G401 (cell line): ENCODE data around the gene DDX51. TPM values are rescaled to one million over a fixed set of nuclear protein-coding genes. Genes with fewer than 3 reads are reported as not detected.
"Not testable (repeated sequence)": the region's sequence is repeated elsewhere in the genome, so short reads cannot be mapped to it uniquely, and the experiment has no call there.

ENCODE experiments used
- DNase-seq: peaks from one replicate; pipeline ENCODE4 v3.0.0-alpha.2; 2015; ENCODE audit warnings: low spot score
- in situ Hi-C: cut with HindIII; loops from 2 replicates; pipeline ENCODE4 v1.10.0; 2016; ENCODE audit warnings: low sequenced_read_pairs, mixed read lengths
- total RNA-seq: library from RNA; depleted of rRNA; stranded (reverse); fragments of >200 nt; shearing (Covaris generic); gene quantifications from 2 replicates; pipeline ENCODE4 v1.2.3, GENCODE V29; 2014

Gene DDX51
- total RNA-seq, 1 experiment from 2014 or later = 28.9 TPM

DNA sequence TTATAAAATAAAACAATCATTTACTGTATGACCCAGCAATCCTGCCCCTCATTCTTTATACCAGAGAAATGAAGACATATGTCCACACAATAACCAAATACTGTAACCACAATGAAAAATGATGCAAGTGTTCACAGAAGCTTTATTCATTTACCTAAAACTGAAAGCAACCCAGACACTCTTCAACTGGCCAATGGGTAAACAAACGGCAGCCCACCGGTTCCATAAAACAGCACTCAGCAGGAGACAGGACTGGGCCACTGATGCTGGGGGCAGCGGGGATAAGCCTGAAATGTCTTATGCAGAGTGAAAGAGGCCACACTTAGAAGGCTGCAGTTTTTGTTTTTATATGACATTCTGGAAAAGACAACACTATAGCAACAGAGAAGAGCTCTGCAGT, 15.1 kb downstream of the DDX51 start:
- no peak for DNase-seq
- in situ Hi-C loops = no loop called here

DNA sequence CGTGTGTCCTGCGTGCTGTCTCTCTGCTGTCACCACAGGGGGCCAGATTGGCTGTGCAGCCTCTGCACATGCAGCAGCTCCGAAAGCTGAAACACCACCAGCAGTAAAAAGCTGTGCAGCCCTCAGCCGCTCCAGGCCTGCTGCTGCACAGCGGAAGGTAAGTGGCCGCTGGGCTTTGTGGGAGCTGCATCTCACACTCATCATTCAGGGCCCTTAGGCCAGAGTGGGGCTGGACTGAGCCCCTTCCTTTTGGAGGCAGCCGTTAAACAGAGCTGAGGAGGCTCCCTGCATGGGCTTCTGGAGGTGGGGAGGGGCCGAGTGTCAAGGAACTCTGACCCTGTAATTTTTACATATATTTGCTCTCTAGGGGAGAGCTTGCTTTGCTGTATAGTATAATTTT, 17.1 kb downstream of the DDX51 start:
- in situ Hi-C loops = no loop called here
- DNase-seq = no peak

DNA sequence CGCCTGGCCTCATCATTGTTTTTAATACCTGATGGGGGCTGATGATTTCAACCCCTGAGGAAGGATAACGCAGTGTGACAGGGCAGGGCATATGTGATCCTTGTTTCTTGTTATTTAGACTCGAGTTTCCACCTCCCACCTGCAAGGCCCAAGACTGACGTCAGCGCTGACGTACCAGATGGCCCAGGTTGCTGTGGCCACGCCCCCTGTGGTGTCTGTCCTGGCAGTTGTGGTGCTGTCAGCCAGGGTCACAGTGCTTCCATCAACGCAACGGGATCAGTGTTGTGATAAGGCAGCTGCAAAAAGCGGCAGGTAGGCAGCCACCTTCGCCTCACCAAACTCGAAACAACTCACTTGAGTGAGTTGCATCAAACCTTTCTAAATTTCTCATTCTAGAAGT, 18.4 kb downstream of the DDX51 start:
- no peak for DNase-seq
- in situ Hi-C loops = no loop called here

DNA sequence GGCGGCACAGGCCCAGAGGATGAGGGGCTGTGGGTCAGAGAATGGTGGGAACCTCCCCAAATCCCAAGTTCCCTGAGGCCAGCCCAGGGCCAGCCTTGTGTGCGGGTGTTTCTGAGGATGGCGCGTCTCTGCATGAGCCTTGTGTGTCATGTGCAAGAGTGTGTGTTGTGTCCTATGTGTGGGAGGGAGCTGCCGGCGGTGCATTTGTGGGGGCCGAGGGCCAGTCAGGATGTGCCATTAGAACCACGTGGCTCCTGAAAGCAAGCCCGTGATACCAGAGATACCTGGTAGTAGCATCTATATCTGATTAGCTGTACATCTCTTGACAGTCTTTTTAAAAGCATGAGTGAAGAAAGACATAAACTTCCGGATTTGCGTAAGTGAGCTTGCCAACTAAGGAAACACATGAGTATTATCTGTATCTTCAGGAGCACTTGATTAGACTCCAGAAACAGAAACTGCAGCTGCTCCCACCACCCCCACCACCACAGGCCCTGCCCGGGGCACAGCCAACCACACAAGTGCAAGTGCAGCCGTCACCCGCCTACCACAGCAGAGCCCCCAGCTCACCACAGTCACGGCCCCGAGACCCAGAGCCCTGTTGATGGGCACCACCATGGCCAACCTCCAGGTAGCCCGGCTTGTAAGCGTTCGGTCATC, 19.2 kb downstream of the DDX51 start:
- in situ Hi-C loops = no loop called here

DNA sequence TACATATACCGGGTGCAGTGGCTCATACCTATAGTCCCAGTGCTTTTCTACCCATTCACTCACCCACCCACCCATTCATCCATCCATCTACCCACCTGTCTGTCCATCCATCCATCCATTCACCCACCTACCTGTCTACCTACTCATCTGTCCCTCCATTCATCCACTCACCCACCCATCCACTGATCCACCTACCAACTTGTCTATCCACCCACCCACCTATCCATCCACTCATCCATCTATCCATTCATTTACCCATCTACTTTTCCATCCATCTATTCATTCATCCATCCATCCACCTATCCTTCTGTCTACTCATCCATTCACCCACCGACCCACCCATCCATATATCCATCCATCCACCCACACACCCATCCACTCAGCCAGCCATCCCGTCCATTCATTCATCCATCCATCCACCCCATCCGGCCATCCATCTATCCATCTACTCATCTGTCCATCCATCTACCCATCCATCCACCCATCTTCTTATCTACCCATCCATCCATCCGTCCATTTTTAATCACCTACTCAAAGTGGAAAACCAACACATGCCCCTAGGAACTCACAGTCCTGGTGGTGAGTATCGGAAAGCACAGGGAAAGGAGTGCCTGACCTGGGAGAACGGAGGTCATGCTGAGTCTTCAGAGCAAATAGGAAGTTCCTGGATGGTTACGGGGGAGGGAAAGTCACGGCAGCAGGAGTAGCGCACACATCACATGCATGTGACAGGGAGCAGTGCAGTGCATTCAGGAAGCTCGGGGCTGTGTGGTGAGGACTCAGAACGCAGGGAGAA, 20.0 kb downstream of the DDX51 start:
- in situ Hi-C loops = no loop called here
- DNase-seq = no peak

More for the DNA sequence above, 19.2 kb downstream of the DDX51 start:
- no peak for DNase-seq

DNA sequence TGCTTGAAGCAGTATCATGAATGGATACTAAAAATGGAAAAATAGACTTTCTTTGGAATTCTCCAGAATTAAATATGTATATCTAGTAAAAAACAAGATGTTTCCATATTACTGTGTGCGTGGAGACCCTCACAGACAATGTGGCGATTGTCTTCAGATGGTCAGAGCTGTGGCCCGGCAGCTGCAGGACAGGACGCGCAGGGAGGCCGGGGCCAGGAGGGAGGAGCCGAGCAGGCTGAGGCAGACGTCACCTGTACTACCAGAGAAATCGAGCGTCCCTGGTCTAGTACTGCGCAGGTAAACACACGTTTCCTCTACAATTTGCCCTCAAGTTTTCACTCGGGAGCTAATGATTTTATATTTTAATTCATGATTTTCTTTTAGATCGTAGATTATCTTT, 22.8 kb downstream of the DDX51 start:
- no peak for DNase-seq
- in situ Hi-C loops = no loop called here

DNA sequence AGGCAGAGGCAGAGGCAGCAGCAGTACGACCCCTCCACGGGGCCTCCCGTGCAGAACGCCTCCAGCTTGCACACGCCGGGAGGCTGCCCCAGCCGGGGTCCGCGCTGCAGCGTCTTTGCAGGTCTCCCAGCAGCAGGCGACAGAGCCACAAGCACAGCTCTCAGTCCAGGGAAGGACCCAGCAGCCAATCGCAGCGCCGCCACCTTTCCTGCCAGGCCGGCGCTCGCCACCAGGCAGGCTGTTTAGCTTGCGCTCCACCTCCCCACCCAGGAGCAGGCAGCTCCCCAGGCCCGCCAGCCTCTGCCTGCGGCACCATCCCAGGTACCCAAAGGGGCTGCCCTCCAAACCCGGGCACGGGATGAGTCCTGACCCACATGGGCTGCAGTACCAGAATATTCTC, 25.2 kb downstream of the DDX51 start:
- no peak for DNase-seq
- in situ Hi-C loops = no loop called here

DNA sequence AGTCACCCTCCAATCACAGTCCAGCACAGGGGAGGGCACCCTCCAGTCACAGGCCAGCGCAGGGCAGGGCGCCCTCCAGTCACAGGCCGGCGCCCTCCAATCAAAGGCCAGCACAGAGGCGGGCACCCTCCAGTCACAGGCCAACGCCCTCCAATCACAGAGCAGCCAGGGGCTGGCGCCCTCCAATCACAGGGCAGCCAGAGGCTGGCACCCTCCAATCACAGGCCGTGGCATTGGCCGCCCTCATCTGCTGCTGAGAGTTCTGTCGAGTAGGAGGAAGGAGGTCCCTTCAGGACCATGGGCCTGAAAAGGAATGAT, 26.6 kb downstream of the DDX51 start:
- in situ Hi-C loops = no loop called here
- no peak for DNase-seq

DNA sequence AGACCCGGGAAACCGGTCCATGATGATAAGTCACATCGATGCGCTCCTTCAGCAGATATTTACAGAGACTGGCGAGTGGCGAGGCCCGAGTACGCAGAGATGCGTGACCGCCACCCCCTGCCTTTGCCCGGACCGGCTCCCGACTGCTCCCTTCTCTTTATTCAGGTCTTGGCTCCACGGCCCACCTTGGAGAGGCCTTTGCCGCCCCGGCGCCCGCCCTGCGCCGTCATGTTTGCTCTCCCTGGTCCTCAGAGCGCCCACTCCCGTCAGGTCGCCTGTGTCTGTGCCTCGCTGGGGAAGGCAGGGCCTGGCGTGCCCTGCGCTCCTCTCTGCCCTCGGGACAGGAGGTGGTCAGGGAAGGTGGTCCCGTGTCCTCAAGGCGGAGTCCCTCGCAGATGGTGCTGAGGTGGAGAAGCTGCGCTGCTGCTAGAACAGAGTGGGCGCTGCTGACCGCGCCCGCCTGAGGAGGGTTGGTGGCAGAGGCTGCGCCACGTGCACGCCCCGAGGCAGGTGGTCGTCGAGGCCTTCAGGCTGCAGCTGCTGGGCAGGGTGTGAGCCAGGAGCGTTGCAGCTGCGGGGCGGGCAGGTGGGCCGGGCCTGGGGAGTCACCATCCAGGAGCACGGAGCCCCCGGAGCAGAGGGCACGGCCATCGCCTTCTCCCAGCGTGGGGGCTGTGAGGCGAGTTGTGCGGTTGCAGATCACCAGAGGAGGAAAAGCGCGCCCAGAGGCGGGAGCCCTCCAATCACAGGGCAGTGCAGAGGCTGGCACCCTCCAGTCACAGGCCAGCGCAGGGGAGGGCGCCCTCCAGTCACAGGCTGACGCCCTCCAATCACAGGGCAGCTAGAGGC, 27.2 kb downstream of the DDX51 start:
- no peak for DNase-seq
- in situ Hi-C loops = no loop called here

DNA sequence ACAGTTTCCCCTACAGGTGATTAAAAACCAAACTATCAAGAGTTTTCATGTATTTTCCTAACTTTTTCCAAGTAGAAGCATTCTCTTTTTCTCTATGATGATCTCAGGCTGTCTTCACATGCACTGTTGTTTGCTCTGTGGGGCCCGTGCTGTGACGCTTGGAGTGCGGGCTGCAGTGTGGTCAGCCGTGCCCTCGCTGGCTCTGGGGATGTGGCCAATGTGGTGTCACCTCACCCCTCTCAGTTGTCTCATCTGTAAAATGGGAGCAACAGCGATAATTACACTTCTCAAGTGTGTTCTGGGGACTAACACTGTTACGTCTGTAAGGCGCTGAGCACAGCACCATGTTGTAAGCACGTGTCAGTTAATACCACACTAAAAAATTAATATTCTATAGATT, 28.6 kb downstream of the DDX51 start:
- no peak for DNase-seq
- in situ Hi-C loops = no loop called here

DNA sequence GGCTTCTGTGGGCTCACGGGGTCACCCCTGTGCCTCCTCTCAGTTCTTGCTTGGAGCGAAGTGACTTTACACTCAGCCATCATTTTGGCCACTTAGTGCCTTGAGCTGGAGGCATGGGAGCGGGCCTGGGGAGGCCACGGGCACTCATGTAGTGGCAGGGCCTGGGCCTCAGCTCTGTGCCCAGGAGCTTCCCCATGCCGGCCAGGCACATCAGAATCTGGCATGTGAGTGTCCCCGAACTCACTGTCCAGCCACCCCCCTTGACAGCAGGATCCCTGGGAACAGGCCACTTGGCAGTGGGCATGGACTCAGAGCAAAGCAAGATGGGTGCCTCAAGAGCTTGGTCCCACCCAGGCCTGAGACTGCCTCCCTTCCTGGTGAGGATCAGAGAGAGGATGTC, 29.5 kb downstream of the DDX51 start:
- DNase-seq = no peak
- in situ Hi-C loops = no loop called here

DNA sequence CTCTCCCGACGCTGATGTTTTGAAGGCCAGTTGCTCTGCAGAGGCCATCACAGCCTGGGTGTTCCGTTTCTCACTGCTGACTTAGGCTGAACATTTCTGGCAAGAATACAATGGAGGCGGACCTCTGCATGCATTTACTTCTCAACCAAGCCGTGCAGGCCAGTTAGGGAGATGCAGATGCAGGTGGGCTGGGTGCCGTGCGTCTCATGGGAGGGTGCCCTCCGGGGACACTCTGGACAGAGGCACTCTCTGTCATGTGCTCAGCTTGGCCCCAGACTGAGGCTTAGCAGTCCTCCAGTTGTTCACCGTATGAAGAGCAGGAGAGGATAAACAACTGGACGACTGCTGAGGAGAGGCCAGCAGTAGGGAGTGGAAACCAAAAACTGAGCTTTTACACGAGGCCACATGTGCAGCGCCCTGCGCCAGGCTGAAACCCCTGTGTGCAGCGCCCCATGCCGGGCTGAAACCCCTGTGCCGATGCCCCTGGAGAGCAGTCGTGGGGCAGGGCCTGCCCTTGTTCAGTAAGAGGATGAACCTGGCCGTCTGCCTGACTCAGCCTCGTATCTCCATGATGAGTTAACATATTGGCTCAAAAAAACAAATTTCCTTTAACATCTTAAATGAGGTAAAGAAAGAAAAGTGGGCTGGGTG, 32.3 kb downstream of the DDX51 start:
- in situ Hi-C loops = no loop called here
- DNase-seq = no peak

DNA sequence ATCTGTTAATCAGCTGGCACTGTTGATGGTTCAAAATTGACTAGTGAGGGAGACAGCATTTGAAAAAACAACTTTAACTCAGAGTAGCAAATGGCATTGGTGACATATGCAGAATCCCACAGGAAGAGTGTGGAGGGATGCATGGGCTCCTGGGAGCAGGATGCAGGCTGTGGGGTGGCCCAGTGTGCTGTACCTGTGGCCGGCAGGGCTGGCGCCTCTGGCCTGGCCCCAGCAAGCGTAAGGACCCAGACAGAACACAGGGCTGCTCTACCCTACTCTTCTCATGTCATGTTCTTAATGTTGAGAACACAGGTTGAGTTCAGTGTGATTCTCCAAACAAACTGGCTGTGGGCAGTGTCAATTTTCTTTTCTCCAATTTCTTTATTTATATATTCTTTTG, 33.4 kb downstream of the DDX51 start:
- DNase-seq = no peak
- in situ Hi-C loops = no loop called here

DNA sequence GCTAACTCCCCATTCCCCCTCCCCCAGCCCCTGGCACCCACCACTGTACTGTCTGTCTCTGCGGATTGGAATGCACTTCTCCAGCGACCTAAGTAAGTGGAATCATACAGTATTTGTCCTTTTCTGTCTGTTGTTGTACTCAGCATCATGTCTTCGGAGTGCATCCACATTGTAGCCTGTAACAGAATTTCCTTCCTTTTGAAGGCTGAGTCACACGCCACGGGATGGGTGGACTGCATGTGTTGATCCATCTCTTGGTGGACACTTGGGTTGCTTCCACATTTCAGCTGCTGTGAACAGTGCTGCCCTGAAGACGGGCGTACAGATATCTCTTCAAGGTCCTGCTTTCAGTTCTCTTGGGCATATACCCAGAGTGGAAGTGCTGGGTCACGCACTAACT, 34.4 kb downstream of the DDX51 start:
- in situ Hi-C loops = no loop called here
- no peak for DNase-seq

DNA sequence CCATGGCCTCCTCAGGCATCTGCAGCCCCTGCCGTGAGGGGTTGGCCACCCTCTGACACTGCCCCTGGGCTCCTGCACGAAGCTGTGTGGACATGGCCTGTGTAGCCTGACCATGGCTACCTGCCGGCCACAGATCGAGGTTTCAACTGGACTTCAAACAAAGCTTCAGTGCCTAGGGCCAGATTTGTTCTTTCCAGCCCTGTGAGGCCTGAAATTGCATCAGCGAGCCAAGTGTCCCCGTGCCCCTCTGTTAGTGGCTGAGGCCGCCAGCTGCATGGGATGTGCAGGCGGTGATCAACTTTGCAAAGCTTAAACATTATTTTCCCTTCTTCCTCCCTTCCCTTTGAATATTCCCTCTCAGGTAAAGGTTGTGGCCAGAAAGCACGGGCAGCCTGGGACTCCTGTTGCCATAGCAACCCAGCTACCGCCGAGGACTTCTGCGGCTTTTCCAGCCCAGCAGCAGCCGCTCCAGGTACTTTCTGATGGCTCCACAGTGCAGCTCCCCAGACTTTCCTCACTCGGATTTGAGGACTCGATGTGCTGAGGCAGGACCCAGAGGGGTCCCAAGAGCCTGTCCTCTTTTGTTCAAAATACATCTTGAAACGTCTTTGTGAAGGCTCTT, 35.8 kb downstream of the DDX51 start:
- in situ Hi-C loops = no loop called here
- peak; percentile 68 for DNase-seq

DNA sequence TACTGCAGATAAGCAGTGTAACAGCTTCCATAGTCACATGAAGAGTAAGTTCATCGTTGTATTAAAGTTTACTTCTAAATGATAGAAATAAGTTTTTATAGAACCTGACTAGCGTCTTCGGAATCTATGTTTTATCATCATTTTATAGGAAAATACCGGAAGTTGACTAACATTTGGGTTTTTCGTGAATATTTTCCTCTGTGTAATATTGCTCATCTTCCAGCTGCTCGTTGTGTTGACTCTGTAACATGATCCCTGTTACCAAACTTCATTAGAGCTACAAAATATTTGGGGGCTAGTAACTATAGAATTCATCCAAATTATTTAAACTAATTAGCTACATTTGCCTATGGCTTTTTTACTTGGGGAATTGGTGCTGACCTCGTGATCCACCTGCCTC, 37.2 kb downstream of the DDX51 start:
- in situ Hi-C loops = no loop called here
- DNase-seq = no peak

DNA sequence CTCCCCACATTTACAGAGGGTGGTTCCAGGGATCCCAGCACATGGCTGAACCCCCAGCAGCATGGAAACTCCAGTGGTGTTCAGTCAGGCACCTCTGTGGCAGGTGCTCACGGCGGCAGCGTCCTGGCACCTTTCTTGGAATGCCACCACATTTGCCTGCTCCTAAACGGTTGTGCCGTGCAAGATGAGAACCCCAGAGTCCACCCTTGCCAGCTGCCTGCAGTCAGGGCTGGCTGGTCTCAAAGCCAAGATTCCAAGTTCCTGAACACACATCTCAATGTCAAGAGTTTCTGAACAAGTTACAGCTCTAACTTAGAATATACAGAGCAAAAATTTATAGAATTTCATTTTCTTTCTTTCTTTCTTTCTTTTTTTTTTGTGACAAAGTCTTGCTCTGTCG, 38.7 kb downstream of the DDX51 start:
- in situ Hi-C loops = no loop called here

DNA sequence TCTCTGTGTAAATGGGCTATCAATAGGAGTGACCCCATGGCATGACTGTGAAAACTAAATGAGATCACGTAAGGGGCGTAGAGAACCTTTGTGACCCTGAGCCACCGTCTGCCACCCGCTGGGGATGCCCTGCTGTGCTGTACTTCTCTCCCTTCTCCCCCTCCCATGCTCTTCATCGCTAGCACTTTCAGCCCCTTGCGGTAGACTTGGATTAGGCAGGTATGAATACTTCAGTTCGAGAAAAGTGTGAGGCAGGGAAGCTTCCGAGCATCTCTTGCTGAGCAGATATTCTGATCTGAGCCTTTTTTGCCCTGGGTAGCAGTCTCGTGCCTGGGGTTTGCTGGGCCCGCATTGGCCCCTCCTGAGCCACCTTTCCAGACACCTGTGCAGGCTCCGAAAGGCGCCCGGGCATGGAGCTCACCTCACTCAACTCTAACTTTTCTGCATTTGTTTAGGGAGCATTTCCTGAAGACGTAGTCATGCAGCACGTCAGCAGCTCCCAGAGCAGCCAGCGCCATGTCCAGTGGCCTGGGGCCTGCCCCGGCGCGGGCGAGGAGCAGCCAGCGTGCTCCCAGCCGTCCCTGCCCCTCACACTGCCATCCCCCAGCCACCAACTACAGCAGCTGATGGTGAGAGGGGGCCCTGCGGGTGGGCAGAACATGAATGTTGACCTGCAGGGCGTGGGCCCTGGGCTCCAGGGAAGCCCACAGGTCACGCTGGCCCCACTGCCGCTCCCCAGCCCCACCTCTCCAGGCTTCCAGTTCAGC, 40.4 kb downstream of the DDX51 start:
- in situ Hi-C loops = no loop called here
- no peak for DNase-seq

More for the DNA sequence above, 38.7 kb downstream of the DDX51 start:
- no peak for DNase-seq

DNA sequence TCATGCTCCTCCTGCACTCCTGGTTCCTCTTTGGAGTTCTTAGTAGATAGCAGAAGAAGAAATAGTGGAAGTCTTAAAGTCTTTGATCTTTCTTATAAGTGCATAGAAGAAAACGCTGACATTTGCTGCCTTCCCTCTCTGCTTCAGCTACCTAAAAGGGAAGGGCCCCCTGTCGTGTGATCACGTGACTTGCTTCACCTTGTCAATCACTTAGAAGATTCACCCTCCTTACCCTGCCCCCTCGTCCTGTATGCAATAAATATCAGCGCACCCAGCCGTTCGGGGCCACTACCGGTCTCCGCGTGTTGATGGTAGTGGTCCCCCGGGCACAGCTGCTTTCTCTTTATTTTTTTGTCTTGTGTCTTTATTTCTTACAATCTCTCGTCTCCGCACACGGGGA, 41.0 kb downstream of the DDX51 start:
- DNase-seq, in situ Hi-C loops: not testable (repeated sequence)
